NCI-H82 treated with DMSO at 0.1 percent for 48 hours (cell line): Measurements from ENCODE around the gene PAX1.

Experiments used
- DNase-seq: peaks from one replicate; lab custom pipeline; 2025; ENCODE audit not compliant: unreplicated experiment; lab: John Stamatoyannopoulos, UW

PAX1 gene

GRCh38 chr20:21702553-21703470 is 2.7 kb upstream of the PAX1 start:
- peak; percentile 39 for DNase-seq

- DNase-seq: no peak
Measured at GRCh38 chr20:21703717-21704407, 1.6 kb upstream of the PAX1 start.

- no peak for DNase-seq
Measured at GRCh38 chr20:21704408-21705385, 767 bp upstream of the PAX1 start.

GRCh38 chr20:21706261-21707195 is 1.1 kb downstream of the PAX1 start:
- DNase-seq: no peak

GRCh38 chr20:21707267-21707666 is 1.8 kb downstream of the PAX1 start:
- no peak for DNase-seq

- no peak for DNase-seq
Measured at GRCh38 chr20:21707999-21708737, 2.7 kb downstream of the PAX1 start.

GRCh38 chr20:21708738-21709534 is 3.5 kb downstream of the PAX1 start:
- no peak for DNase-seq

- DNase-seq: no peak
Measured at GRCh38 chr20:21709535-21709904, 4.1 kb downstream of the PAX1 start.

- no peak for DNase-seq
Measured at GRCh38 chr20:21710341-21710740, 4.9 kb downstream of the PAX1 start.

GRCh38 chr20:21710863-21711431 is 5.5 kb downstream of the PAX1 start:
- no peak for DNase-seq

GRCh38 chr20:21712443-21713059 is 7.1 kb downstream of the PAX1 start:
- DNase-seq: no peak

GRCh38 chr20:21713470-21713869 is 8.0 kb downstream of the PAX1 start:
- no peak for DNase-seq

GRCh38 chr20:21713901-21714296 is 8.4 kb downstream of the PAX1 start:
- no peak for DNase-seq

- DNase-seq: no peak
Measured at GRCh38 chr20:21714297-21715192, 9.1 kb downstream of the PAX1 start.

GRCh38 chr20:21715193-21715881 is 9.9 kb downstream of the PAX1 start:
- no peak for DNase-seq

- no peak for DNase-seq
Measured at GRCh38 chr20:21719592-21720214, 14.2 kb downstream of the PAX1 start.
